Mucosa of stomach (tissue), 1 donor: ENCODE results near the gene ZBTB9.

Source experiments
- H3K27me3 ChIP-seq: one replicate; pipeline ENCODE4 v1.7.0; 2013; ENCODE audit warnings: mild to moderate bottlenecking, low read length; ENCODE audit not compliant: control insufficient read depth, insufficient read depth
- H3K36me3 ChIP-seq: one replicate; pipeline ENCODE4 v1.7.0; 2013; ENCODE audit warnings: low read length; ENCODE audit not compliant: control insufficient read depth, insufficient read depth
- H3K4me1 ChIP-seq: one replicate; pipeline ENCODE4 v1.7.0; 2013; ENCODE audit warnings: mild to moderate bottlenecking, low read length; ENCODE audit not compliant: control insufficient read depth, insufficient read depth
- H3K4me3 ChIP-seq: one replicate; pipeline ENCODE4 v1.7.0; 2013; ENCODE audit warnings: low read length
- H3K9ac ChIP-seq: one replicate; pipeline ENCODE4 v1.7.0; 2013; ENCODE audit warnings: mild to moderate bottlenecking, low read length, moderate library complexity
- H3K9me3 ChIP-seq: one replicate; pipeline ENCODE4 v1.7.0; 2013; ENCODE audit warnings: mild to moderate bottlenecking, low read length, moderate library complexity; ENCODE audit not compliant: control insufficient read depth
- donor health status: Pancreatic carcinoma.

The ZBTB9 gene

GRCh38 chr6:33421344-33421643, 33.1 kb upstream of the ZBTB9 start:
- H3K36me3 ChIP-seq: no peaks in the 10 kb centered on the region
- peaks cover 33% of the 10 kb centered on the region for H3K4me1 ChIP-seq
- no peaks in the 10 kb centered on the region for H3K9me3 ChIP-seq
- no peak overlapping the region for H3K4me3 ChIP-seq
- H3K9ac ChIP-seq: no peak overlapping the region
- H3K27me3 ChIP-seq: peaks cover 4% of the 10 kb centered on the region

GRCh38 chr6:33423777-33424176, 30.6 kb upstream of the ZBTB9 start:
- Histone ChIP-seq H3K9me3 (no peaks in the 10 kb centered on the region), H3K27me3 (peaks cover 4% of the 10 kb centered on the region), H3K36me3 (no peaks in the 10 kb centered on the region), H3K4me1 (peaks cover 29% of the 10 kb centered on the region), H3K9ac (no peak overlapping the region), H3K4me3 (no peak overlapping the region)

GRCh38 chr6:33424855-33425667, 29.3 kb upstream of the ZBTB9 start:
- no peaks in the 10 kb centered on the region for H3K9me3 ChIP-seq
- H3K4me3 ChIP-seq: peak overlapping the region; percentile 61
- no peaks in the 10 kb centered on the region for H3K36me3 ChIP-seq
- H3K27me3 ChIP-seq: peaks cover 4% of the 10 kb centered on the region
- H3K4me1 ChIP-seq: peaks cover 27% of the 10 kb centered on the region
- H3K9ac ChIP-seq: peak overlapping the region; percentile 80

GRCh38 chr6:33425668-33426577, 28.5 kb upstream of the ZBTB9 start:
- H3K36me3 ChIP-seq: no peaks in the 10 kb centered on the region
- peaks cover 4% of the 10 kb centered on the region for H3K27me3 ChIP-seq
- peak overlapping the region; percentile 80 for H3K9ac ChIP-seq
- peak overlapping the region; percentile 61 for H3K4me3 ChIP-seq
- no peaks in the 10 kb centered on the region for H3K9me3 ChIP-seq
- peaks cover 27% of the 10 kb centered on the region for H3K4me1 ChIP-seq

- peaks cover 4% of the 10 kb centered on the region for H3K27me3 ChIP-seq
- no peaks in the 10 kb centered on the region for H3K36me3 ChIP-seq
- peak overlapping the region; percentile 48 for H3K9ac ChIP-seq
- H3K4me3 ChIP-seq: no peak overlapping the region
- H3K4me1 ChIP-seq: peaks cover 27% of the 10 kb centered on the region
- H3K9me3 ChIP-seq: no peaks in the 10 kb centered on the region
These were observed 27.5 kb upstream of the ZBTB9 start for GRCh38 chr6:33426590-33427511.

- Histone ChIP-seq H3K9ac (peak overlapping the region; percentile 48), H3K4me1 (peaks cover 27% of the 10 kb centered on the region)
These were observed 26.7 kb upstream of the ZBTB9 start for GRCh38 chr6:33427585-33428223.

GRCh38 chr6:33428224-33428965, 26.0 kb upstream of the ZBTB9 start:
- no peaks in the 10 kb centered on the region for H3K36me3 ChIP-seq
- H3K27me3 ChIP-seq: no peaks in the 10 kb centered on the region
- peaks cover 27% of the 10 kb centered on the region for H3K4me1 ChIP-seq
- H3K9ac ChIP-seq: peak overlapping the region; percentile 37
- no peaks in the 10 kb centered on the region for H3K9me3 ChIP-seq
- H3K4me3 ChIP-seq: no peak overlapping the region

More at GRCh38 chr6:33427585-33428223, 26.7 kb upstream of the ZBTB9 start:
- Histone ChIP-seq H3K36me3 (no peaks in the 10 kb centered on the region), H3K27me3 (no peaks in the 10 kb centered on the region), H3K9me3 (no peaks in the 10 kb centered on the region), H3K4me3 (no peak overlapping the region)

GRCh38 chr6:33428966-33429749, 25.2 kb upstream of the ZBTB9 start:
- Histone ChIP-seq H3K9me3 (no peaks in the 10 kb centered on the region), H3K27me3 (no peaks in the 10 kb centered on the region), H3K4me3 (no peak overlapping the region), H3K36me3 (no peaks in the 10 kb centered on the region), H3K9ac (no peak overlapping the region), H3K4me1 (peaks cover 27% of the 10 kb centered on the region)

GRCh38 chr6:33429750-33430052, 24.7 kb upstream of the ZBTB9 start:
- Histone ChIP-seq H3K9ac (no peak overlapping the region), H3K9me3 (no peaks in the 10 kb centered on the region), H3K4me1 (peaks cover 24% of the 10 kb centered on the region), H3K4me3 (no peak overlapping the region), H3K27me3 (no peaks in the 10 kb centered on the region), H3K36me3 (no peaks in the 10 kb centered on the region)

GRCh38 chr6:33430334-33430733, 24.0 kb upstream of the ZBTB9 start:
- Histone ChIP-seq H3K9ac (no peak overlapping the region), H3K9me3 (no peaks in the 10 kb centered on the region), H3K36me3 (no peaks in the 10 kb centered on the region), H3K27me3 (no peaks in the 10 kb centered on the region), H3K4me3 (no peak overlapping the region), H3K4me1 (peaks cover 21% of the 10 kb centered on the region)
